Osteocyte (in vitro differentiated cells): ENCODE data around the gene JDP2. TPM values are rescaled to one million over a fixed set of nuclear protein-coding genes. Genes with fewer than 3 reads are reported as not detected.

ENCODE experiments used
- DNase-seq: peaks from one replicate; pipeline ENCODE4 v3.0.0; 2021; ENCODE audit warnings: mixed read lengths; ENCODE audit not compliant: unreplicated experiment; ENCODE audit errors: extremely low spot score
- H3K27ac Mint-ChIP-seq: one replicate; pipeline ENCODE4 v1.8.0; 2021; ENCODE audit warnings: mild to moderate bottlenecking, mixed read lengths; ENCODE audit not compliant: unreplicated experiment
- H3K27me3 Mint-ChIP-seq: one replicate; pipeline ENCODE4 v1.8.0; 2021; ENCODE audit warnings: mixed read lengths; ENCODE audit not compliant: unreplicated experiment
- H3K36me3 Mint-ChIP-seq: one replicate; pipeline ENCODE4 v1.8.0; 2021; ENCODE audit warnings: mixed read lengths; ENCODE audit not compliant: unreplicated experiment
- H3K4me1 Mint-ChIP-seq: one replicate; pipeline ENCODE4 v1.8.0; 2021; ENCODE audit warnings: mixed read lengths; ENCODE audit not compliant: unreplicated experiment
- H3K4me3 Mint-ChIP-seq: one replicate; pipeline ENCODE4 v1.8.0; 2021; ENCODE audit warnings: mild to moderate bottlenecking, moderate library complexity, mixed read lengths; ENCODE audit not compliant: unreplicated experiment
- H3K9me3 Mint-ChIP-seq: one replicate; pipeline ENCODE4 v1.8.0; 2021; ENCODE audit warnings: mixed read lengths; ENCODE audit not compliant: unreplicated experiment
- total RNA-seq: library from RNA; stranded (reverse); gene quantifications from 2 replicates; pipeline ENCODE4 v1.2.1, GENCODE V29; 2021
- TF ChIP-seq, protein P1 (sequence below): fragments of 200-600 bp; sonication (generic); IDR thresholded peaks from 2 replicates; pipeline ENCODE4 v1.5.0; 2021; ENCODE audit warnings: antibody characterized with exemption, mild to moderate bottlenecking, moderate library complexity

JDP2 gene
- total RNA-seq, 1 donor from 2014 or later = 57.1 TPM

GRCh38 chr14:75445963-75446362 is 18.1 kb downstream of the JDP2 start:
- no peaks in the 10 kb centered on the region for H3K9me3 Mint-ChIP-seq
- DNase-seq = no peak
- peaks cover 62% of the 10 kb centered on the region for H3K4me1 Mint-ChIP-seq
- TF ChIP-seq, protein P1, sequence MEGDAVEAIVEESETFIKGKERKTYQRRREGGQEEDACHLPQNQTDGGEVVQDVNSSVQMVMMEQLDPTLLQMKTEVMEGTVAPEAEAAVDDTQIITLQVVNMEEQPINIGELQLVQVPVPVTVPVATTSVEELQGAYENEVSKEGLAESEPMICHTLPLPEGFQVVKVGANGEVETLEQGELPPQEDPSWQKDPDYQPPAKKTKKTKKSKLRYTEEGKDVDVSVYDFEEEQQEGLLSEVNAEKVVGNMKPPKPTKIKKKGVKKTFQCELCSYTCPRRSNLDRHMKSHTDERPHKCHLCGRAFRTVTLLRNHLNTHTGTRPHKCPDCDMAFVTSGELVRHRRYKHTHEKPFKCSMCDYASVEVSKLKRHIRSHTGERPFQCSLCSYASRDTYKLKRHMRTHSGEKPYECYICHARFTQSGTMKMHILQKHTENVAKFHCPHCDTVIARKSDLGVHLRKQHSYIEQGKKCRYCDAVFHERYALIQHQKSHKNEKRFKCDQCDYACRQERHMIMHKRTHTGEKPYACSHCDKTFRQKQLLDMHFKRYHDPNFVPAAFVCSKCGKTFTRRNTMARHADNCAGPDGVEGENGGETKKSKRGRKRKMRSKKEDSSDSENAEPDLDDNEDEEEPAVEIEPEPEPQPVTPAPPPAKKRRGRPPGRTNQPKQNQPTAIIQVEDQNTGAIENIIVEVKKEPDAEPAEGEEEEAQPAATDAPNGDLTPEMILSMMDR = no peak
- H3K36me3 Mint-ChIP-seq = peaks cover 41% of the 10 kb centered on the region
- H3K27me3 Mint-ChIP-seq = no peaks in the 10 kb centered on the region
- no peak overlapping the region for H3K4me3 Mint-ChIP-seq
- no peak overlapping the region for H3K27ac Mint-ChIP-seq

- no peak for DNase-seq
- H3K9me3 Mint-ChIP-seq = no peaks in the 10 kb centered on the region
- TF ChIP-seq, protein P1 = no peak
- peaks cover 62% of the 10 kb centered on the region for H3K4me1 Mint-ChIP-seq
- H3K27me3 Mint-ChIP-seq = no peaks in the 10 kb centered on the region
- no peak overlapping the region for H3K4me3 Mint-ChIP-seq
- peaks cover 40% of the 10 kb centered on the region for H3K36me3 Mint-ChIP-seq
- H3K27ac Mint-ChIP-seq = no peak overlapping the region
Measured at GRCh38 chr14:75446447-75446846, 18.6 kb downstream of the JDP2 start.

- Mint-ChIP-seq H3K27me3 (no peaks in the 10 kb centered on the region), H3K27ac (no peak overlapping the region), H3K4me1 (peaks cover 62% of the 10 kb centered on the region), H3K9me3 (no peaks in the 10 kb centered on the region), H3K4me3 (no peak overlapping the region), H3K36me3 (peaks cover 30% of the 10 kb centered on the region)
- DNase-seq = no peak
- TF ChIP-seq, protein P1 = no peak
Measured at GRCh38 chr14:75448209-75448608, 20.4 kb downstream of the JDP2 start.

- Mint-ChIP-seq H3K4me3 (no peak overlapping the region), H3K9me3 (no peaks in the 10 kb centered on the region), H3K27ac (peak overlapping the region; percentile 58), H3K27me3 (no peaks in the 10 kb centered on the region), H3K36me3 (peaks cover 27% of the 10 kb centered on the region), H3K4me1 (peaks cover 69% of the 10 kb centered on the region)
- no peak for DNase-seq
- TF ChIP-seq, protein P1 = no peak
Measured at GRCh38 chr14:75449036-75449435, 21.2 kb downstream of the JDP2 start.

GRCh38 chr14:75449696-75450095 is 21.9 kb downstream of the JDP2 start:
- H3K4me3 Mint-ChIP-seq = no peak overlapping the region
- peaks cover 22% of the 10 kb centered on the region for H3K36me3 Mint-ChIP-seq
- H3K27ac Mint-ChIP-seq = peak overlapping the region; percentile 58
- TF ChIP-seq, protein P1 = no peak
- H3K4me1 Mint-ChIP-seq = peaks cover 75% of the 10 kb centered on the region
- no peaks in the 10 kb centered on the region for H3K9me3 Mint-ChIP-seq
- DNase-seq = no peak
- H3K27me3 Mint-ChIP-seq = no peaks in the 10 kb centered on the region
